Heart left ventricle (tissue), 16 donors: Measurements from ENCODE around the gene ARPC2. TPM values are rescaled to one million over a fixed set of nuclear protein-coding genes. Genes with fewer than 3 reads are reported as not detected.

ENCODE experiments used
- ATAC-seq, 4 donors: fragments of 200-7000 bp; cut with Tn5 transposase; one replicate each; pipeline ENCODE4 v1.9.1; 2020 to 2022; ENCODE audit warnings: moderate library complexity in 4 of 4, mild to moderate bottlenecking in 3 of 4, moderate number of reproducible peaks in 1 of 4
- DNase-seq, 5 donors: peaks; one replicate each; pipeline ENCODE4 v3.0.0-alpha.2; 2020
- H3K27ac ChIP-seq, 12 donors: fragments of 200-600 bp; sonication (generic) in 4 of 12; one replicate each; pipeline versions ENCODE4 v1.5.0 to v1.8.0; 2016 to 2022; ENCODE audit warnings: mild to moderate bottlenecking in 2 of 12
- H3K27me3 ChIP-seq, 9 donors: fragments of 200-600 bp; sonication (generic) in 2 of 9; one replicate each; pipeline versions ENCODE4 v1.5.1 to v1.8.0; 2016 to 2022; ENCODE audit warnings: mild to moderate bottlenecking in 3 of 9
- H3K36me3 ChIP-seq, 9 donors: fragments of 200-600 bp; sonication (generic) in 2 of 9; one replicate each; pipeline versions ENCODE4 v1.5.0 to v1.8.0; 2018 to 2022; ENCODE audit warnings: mild to moderate bottlenecking in 2 of 9
- H3K4me1 ChIP-seq, 12 donors: fragments of 200-600 bp; sonication (generic) in 4 of 12; one replicate each; pipeline versions ENCODE4 v1.5.0 to v1.8.0; 2016 to 2022; ENCODE audit warnings: mild to moderate bottlenecking in 3 of 12
- H3K4me3 ChIP-seq, 12 donors: fragments of 200-600 bp; sonication (generic) in 4 of 12; one replicate each; pipeline versions ENCODE4 v1.5.0 to v1.8.0; 2017 to 2022; ENCODE audit warnings: mild to moderate bottlenecking in 9 of 12, moderate library complexity in 4 of 12
- H3K9me3 ChIP-seq, 12 donors: fragments of 200-600 bp; sonication (generic) in 4 of 12; one replicate each; pipeline versions ENCODE4 v1.5.0 to v1.8.0; 2016 to 2022; ENCODE audit warnings: mild to moderate bottlenecking in 1 of 12
- POLR2A ChIP-seq, 2 donors: fragments of 450-650 bp; IDR thresholded peaks; one replicate each; pipeline ENCODE4 v1.6.1; 2017; ENCODE audit warnings: antibody characterized with exemption in 2 of 2, mild to moderate bottlenecking in 2 of 2, moderate library complexity in 2 of 2
- WGBS, 4 donors: extraction: QIAGEN DNeasy Blood & Tissue Kit in 2 of 4; methylation state at CpG; one replicate each; pipeline versions ENCODE4 v1.1.5 to v1.1.7; 2013 to 2018; 5-methylcytosine and 5-hydroxymethylcytosine counted together
- intact Hi-C, 10 donors: fragments of 100-400 bp; cut with DNase I; formaldehyde crosslinking; loops; one replicate each; pipeline versions ENCODE4 v1.11.1 to v1.14.2; 2022
- polyA plus RNA-seq, 2 donors: library from polyadenylated mRNA; stranded (reverse); fragments of 200-250 nt; gene quantifications; one replicate each; pipeline ENCODE4 v1.2.3, GENCODE V29; 2013
- total RNA-seq, 9 donors: library from RNA; depleted of rRNA in 2 of 9; stranded (reverse); fragments of >200 nt in 2 of 9; fragmentation: NEBNext Ultra II Directional in 3 of 9; extraction: Animal tissue kit (Norgen Biotek cat#: 25700) in 3 of 9; gene quantifications; one replicate each; pipeline versions ENCODE4 v1.1.0 to v1.2.4, GENCODE V29; 2016 to 2023
- TF ChIP-seq, protein P1 (sequence below), 12 donors: fragments of 200-600 bp; sonication (generic) in 4 of 12; IDR thresholded peaks; one replicate each; pipeline versions ENCODE4 v1.5.0 to v1.8.0; 2018 to 2022; ENCODE audit warnings: antibody characterized with exemption in 12 of 12, mild to moderate bottlenecking in 5 of 12
- donor health status: ischemic (EF 13 %, LVEDD 7.1; RV severe dilation, severe dysfunction).
- donor health status: healthy with polysubstance abuse.
- donor health status: DM: no; HTN: yes; CAD: no.
- donor health status: DM: no; HTN: no; CAD: no.
- donor health status: ischemic (EF 25% LVEDD 6.9; RV normal size, moderate dysfunction).
- donor health status: ischemic (EF 25% LVEDD 5.7; RV mildly dilated, moderate dysfunction).
- donor health status: healthy.
- donor health status: DM: yes; HTN: yes; CAD: no.
- donor health status: ischemic (EF 35%, LVEDD 5.7; RV mildly dilated, moderate dysfunction).
- donor health status: nonischemic (EF 11% LVEDD 7.7; RV severe dilation, severe dysfunction).
- donor health status: DM: yes; HTN: yes; CAD: no.
- donor health status: PGD.
- donor health status: ischemic (EF 29% LVEDD 5.4; RV normal size, mild dysfunction).
- donor health status: nonischemic (EF 23%, LVEDD 6.1; RV moderate dilation, normal function).

The ARPC2 gene
- total and polyA plus RNA-seq, 11 donors: 64.9 to 278 (median 139) TPM

DNA sequence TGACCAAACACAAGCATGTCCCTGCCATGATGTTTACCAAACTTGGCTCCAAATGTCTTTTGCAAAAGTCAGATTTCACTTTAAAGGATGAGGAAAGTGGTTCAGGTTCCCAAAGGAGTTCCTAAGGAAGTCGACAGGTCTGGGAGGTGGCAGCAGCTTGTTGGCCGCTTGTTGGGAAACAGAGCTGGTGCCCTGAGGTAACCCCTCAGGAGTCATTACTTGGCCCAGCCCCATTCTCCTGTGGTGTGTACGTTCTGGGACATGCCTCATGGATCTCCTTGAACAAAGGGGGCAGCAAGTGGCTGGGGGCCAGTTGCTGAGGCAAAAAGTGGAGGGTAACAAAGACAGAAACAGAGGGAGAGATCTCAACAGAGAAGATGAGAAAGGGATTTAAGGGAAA is 64.5 kb downstream of the ARPC2 start:
- intact Hi-C loops: loop anchor here in 2 of 10 donors (10.0 kb wide), 2 partner anchors 293 to 893 kb away; partner anchors contain the start of genes CNPPD1 (in 1 of the 2), RETREG2 (in 1 of the 2) and SLC23A3 (in 1 of the 2)
- no peaks in the 10 kb centered on the region for H3K9me3 ChIP-seq
- WGBS, 4 donors: 22 to 30% (median 27%) methylated on average over 3 of the region's 3 CpGs
- peaks cover 2 to 83% (median 54%) of the 10 kb centered on the region in 9 donors for H3K36me3 ChIP-seq
- DNase-seq (peak in 1 of 5 donors; percentile 68), ATAC-seq (peak in 2 of 4 donors; percentile 28 to 43)
- TF ChIP-seq, protein P1, sequence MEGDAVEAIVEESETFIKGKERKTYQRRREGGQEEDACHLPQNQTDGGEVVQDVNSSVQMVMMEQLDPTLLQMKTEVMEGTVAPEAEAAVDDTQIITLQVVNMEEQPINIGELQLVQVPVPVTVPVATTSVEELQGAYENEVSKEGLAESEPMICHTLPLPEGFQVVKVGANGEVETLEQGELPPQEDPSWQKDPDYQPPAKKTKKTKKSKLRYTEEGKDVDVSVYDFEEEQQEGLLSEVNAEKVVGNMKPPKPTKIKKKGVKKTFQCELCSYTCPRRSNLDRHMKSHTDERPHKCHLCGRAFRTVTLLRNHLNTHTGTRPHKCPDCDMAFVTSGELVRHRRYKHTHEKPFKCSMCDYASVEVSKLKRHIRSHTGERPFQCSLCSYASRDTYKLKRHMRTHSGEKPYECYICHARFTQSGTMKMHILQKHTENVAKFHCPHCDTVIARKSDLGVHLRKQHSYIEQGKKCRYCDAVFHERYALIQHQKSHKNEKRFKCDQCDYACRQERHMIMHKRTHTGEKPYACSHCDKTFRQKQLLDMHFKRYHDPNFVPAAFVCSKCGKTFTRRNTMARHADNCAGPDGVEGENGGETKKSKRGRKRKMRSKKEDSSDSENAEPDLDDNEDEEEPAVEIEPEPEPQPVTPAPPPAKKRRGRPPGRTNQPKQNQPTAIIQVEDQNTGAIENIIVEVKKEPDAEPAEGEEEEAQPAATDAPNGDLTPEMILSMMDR (IDR thresholded peaks at IDR 0.05): no peak
- no peak for TF ChIP-seq POLR2A (IDR thresholded peaks at IDR 0.05)
- H3K4me3 ChIP-seq: no peak overlapping the region
- H3K4me1 ChIP-seq: peaks cover 24 to 68% (median 53%) of the 10 kb centered on the region in 12 donors
- peak overlapping the region; percentile 57 to 100 (median 95) for H3K27ac ChIP-seq
- H3K27me3 ChIP-seq: no peaks in the 10 kb centered on the region

DNA sequence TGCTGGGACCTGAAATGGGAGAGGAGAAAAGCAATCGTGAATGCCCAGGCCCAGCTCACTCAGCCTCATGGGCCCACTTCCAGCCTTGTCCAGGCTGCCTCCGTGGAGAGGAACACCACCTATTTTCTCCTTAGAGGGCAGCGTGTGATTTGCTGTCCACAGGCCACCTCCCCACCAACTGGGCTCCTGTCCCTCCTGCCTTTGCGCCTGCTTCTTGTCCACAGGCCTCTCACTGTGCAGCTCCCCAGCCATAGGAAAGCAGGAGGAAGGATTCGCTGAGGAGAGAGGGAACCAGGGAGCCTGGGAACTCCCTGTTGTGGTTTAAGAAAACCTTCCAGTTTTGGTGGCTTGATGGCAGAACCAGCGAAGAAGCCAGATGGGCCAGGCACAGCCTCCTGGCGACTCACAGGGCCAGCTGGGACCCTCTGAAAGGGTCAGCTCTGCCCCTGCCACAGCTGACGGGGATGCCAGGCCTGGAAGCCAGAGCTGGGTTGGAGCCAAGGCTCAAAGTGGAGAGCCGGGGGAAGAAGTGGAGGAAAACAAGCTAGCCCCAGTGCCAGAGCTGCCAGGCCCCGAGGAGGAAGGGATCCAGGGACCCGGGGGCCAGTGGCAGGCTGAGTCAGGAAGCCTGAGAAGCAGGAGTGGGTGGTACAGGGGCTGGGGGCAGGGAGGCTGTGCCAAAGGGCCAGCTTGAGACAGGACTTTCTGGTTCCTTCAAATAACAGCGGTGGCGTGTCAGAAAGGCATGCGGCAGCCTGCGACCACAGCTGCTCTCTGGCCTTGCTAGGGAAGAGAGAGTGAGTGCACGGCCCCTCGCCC is 65.4 kb downstream of the ARPC2 start:
- intact Hi-C loops: loop anchor here in 2 of 10 donors (10.0 kb wide), 2 partner anchors 292 to 892 kb away; partner anchors contain the start of genes CNPPD1 (in 1 of the 2), RETREG2 (in 1 of the 2) and SLC23A3 (in 1 of the 2)
- peak; percentile 4 to 33 (median 10) for ATAC-seq
- WGBS, 4 donors: 43 to 51% (median 48%) methylated on average over 16 to 17 of the region's 17 CpGs

DNA sequence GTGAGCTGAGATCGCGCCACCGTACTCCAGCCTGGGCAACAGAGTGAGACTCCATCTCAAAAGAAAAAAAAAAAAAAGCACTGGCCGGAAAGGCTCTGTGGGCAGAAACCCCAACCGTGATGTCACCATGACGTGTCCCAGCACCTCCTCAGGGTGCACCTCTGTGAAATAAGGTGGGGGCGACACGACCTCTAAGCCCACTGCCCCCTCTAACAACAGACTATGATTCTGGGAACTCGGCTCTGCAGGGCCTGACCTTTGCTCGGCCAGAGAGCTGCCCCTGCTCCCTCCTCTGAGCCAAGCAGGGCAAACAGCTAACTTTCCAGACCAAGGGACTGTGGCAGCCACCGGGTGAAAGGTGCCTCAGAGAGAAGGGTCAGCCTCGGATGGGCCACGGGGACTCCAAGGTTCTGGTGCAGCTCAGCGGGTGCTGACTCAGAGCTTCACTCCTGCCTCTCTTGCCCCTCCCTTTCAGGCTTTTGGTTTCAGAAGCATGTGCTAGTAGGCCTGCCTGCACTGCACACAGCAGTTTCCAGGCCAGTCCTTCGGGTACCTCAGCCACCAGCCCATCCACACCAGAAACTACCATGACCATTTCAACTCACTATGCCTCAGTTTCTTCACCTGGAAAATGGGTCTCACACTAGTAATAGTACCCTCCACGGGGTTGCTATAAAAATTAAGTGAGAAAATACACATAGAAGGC is 67.3 kb downstream of the ARPC2 start:
- intact Hi-C loops: loop anchor here in 2 of 10 donors (10.0 kb wide), 2 partner anchors 291 to 891 kb away; partner anchors contain the start of genes CNPPD1 (in 1 of the 2), RETREG2 (in 1 of the 2) and SLC23A3 (in 1 of the 2)
- WGBS, 4 donors: 56 to 78% (median 64%) methylated on average over 16 of the region's 16 CpGs
- Histone ChIP-seq H3K27me3 (no peaks in the 10 kb centered on the region), H3K4me3 (peak overlapping the region in 2 of 12 donors; percentile 5 to 24), H3K4me1 (peaks cover 24 to 83% (median 77%) of the 10 kb centered on the region in 12 donors), H3K27ac (peak overlapping the region; percentile 57 to 100 (median 96)), H3K36me3 (peaks cover 2 to 58% (median 26%) of the 10 kb centered on the region in 9 donors), H3K9me3 (no peaks in the 10 kb centered on the region)
- TF ChIP-seq POLR2A (IDR thresholded peaks at IDR 0.05): no peak
- TF ChIP-seq, protein P1 (IDR thresholded peaks at IDR 0.05): no peak
- ATAC-seq: peak in 1 of 4 donors; percentile 13
- peak in 1 of 5 donors; percentile 61 for DNase-seq

More for the DNA sequence above, 65.4 kb downstream of the ARPC2 start:
- TF ChIP-seq, protein P1 (IDR thresholded peaks at IDR 0.05): no peak
- no peak for TF ChIP-seq POLR2A (IDR thresholded peaks at IDR 0.05)
- H3K4me1 ChIP-seq: peaks cover 24 to 70% (median 62%) of the 10 kb centered on the region in 12 donors
- peak overlapping the region; percentile 57 to 100 (median 95) for H3K27ac ChIP-seq
- H3K9me3 ChIP-seq: no peaks in the 10 kb centered on the region
- peaks cover 2 to 73% (median 44%) of the 10 kb centered on the region in 9 donors for H3K36me3 ChIP-seq
- peak in 2 of 5 donors; percentile 59 to 65 for DNase-seq
- peak overlapping the region in 1 of 12 donors; percentile 4 for H3K4me3 ChIP-seq
- no peaks in the 10 kb centered on the region for H3K27me3 ChIP-seq
